ENCODE data around the gene PTPRB. TPM values are rescaled to one million over a fixed set of nuclear protein-coding genes. Genes with fewer than 3 reads are reported as not detected.

PTPRB gene
- polyA plus RNA-seq, 2 of the 4 experiments (the other 2 are of a cell fraction): 0.34 to 0.57 TPM

DNA sequence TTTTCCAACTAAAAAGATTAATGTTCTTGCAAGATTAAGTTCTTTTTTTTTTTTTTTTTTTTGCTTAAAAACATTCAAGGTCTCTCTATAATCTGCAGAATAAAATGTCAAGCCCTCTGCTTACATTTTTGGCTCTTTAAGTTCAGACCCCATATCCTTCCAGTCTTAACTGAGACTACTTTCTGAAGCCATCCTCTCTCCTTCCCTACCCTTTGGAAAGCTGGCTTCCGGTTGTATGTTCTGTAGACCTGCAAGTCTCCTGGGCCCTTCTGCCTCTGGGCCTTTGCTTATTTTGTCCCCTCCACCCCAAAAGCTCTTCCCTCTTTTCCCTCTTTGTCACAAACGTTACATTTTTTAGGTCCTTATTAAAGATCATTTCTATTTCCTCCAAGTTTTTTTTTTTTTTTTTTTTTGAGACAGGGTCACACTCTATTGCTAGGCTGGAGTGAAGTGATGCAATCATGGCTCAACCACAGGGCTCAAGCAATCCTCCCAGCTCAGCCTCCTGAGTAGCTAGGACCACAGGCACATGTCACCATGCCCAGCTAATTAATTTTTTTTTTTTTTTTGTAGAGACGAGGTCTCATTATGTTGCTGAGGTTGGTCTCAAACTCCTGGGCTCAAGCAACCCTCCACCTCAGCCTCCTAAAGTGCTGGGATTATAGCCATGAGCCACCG, 46.5 kb downstream of the PTPRB start:
- ChIA-PET POLR2A (interaction anchor here (0.7 kb wide), 1 partner anchor 39 kb away, joined by 3 read pairs; no protein-coding TSS in a partner anchor), CTCF (interaction anchor here (0.6 to 3.9 kb wide), 16 partner anchors 9 to 710 kb away, joined by 3 to 38 read pairs (median 4); no protein-coding TSS in a partner anchor)
- Histone ChIP-seq H3K4me3 (no peak overlapping the region), H3K4me2 (no peak overlapping the region), H3K4me1 (no peaks in the 10 kb centered on the region), H3K9me3 (no peaks in the 10 kb centered on the region), H3K27ac (no peak overlapping the region)
- WGBS (ENCODE audit: missing lambda C conversion rate): 72% methylated on average over 4 of the region's 4 CpGs
- TF ChIP-seq KDM5A (IDR thresholded peaks at IDR 0.05) (no peak), CEBPB (IDR thresholded peaks at IDR 0.05) (no peak), TP53 (CRISPR knock-in tag; IDR thresholded peaks at IDR 0.05) (no peak), EHF (CRISPR knock-in tag; IDR thresholded peaks at IDR 0.05) (no peak), PHF8 (IDR thresholded peaks at IDR 0.05; ENCODE audit: borderline replicate concordance, low read depth) (no peak), RCOR1 (IDR thresholded peaks at IDR 0.05; ENCODE audit: low read depth, low read length) (no peak), ESRRA (IDR thresholded peaks at IDR 0.05; ENCODE audit: borderline replicate concordance, low read length) (no peak), NR3C1 (IDR thresholded peaks at IDR 0.05) (no peak), MAFK (IDR thresholded peaks at IDR 0.05; ENCODE audit: partially characterized antibody) (no peak), CHD2 (IDR thresholded peaks at IDR 0.05; ENCODE audit: low read length, partially characterized antibody) (no peak), RNF2 (IDR thresholded peaks at IDR 0.05; ENCODE audit: borderline replicate concordance, low read depth) (no peak), SREBF2 (IDR thresholded peaks at IDR 0.05) (no peak), CBX8 (IDR thresholded peaks at IDR 0.05) (no peak), EP300 (IDR thresholded peaks at IDR 0.05) (no peak), RFX5 (IDR thresholded peaks at IDR 0.05) (no peak), FOSB (CRISPR knock-in tag; IDR thresholded peaks at IDR 0.05) (no peak)
- TF ChIP-seq, protein P1, sequence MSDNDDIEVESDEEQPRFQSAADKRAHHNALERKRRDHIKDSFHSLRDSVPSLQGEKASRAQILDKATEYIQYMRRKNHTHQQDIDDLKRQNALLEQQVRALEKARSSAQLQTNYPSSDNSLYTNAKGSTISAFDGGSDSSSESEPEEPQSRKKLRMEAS (IDR thresholded peaks at IDR 0.05): no peak
- TF ChIP-seq, protein P2, sequence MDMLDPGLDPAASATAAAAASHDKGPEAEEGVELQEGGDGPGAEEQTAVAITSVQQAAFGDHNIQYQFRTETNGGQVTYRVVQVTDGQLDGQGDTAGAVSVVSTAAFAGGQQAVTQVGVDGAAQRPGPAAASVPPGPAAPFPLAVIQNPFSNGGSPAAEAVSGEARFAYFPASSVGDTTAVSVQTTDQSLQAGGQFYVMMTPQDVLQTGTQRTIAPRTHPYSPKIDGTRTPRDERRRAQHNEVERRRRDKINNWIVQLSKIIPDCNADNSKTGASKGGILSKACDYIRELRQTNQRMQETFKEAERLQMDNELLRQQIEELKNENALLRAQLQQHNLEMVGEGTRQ (IDR thresholded peaks at IDR 0.05): no peak
- ATAC-seq (no peak), FAIRE-seq (no peak), DNase-seq (ENCODE audit: low read depth in 1 of 2, low spot score in 1 of 2) (no peak)

DNA sequence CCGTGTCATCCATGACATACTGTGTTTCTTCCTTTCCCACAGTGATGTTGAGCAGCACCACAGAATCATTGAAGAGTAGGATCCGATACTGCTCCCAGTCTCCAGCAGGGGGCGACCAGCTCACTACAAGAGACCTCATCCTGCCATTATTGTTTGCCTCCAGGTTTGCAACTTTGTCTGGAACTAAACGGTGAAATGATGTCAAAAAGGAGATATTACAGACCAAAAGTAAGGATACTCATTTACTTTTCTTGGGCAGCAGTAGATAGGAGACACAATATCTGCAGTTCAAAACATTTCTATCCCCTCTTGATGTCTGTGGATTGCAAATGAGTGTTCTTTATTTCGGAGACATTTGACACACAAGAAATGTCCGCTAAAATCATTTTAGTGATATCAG, 47.2 kb downstream of the PTPRB start:
- H3K4me3 ChIP-seq: no peak overlapping the region
- no peak overlapping the region for H3K27ac ChIP-seq
- 32% methylated on average over 6 of the region's 6 CpGs for WGBS (ENCODE audit: missing lambda C conversion rate)
- TF ChIP-seq, protein P3, sequence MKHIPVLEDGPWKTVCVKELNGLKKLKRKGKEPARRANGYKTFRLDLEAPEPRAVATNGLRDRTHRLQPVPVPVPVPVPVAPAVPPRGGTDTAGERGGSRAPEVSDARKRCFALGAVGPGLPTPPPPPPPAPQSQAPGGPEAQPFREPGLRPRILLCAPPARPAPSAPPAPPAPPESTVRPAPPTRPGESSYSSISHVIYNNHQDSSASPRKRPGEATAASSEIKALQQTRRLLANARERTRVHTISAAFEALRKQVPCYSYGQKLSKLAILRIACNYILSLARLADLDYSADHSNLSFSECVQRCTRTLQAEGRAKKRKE (CRISPR knock-in tag; IDR thresholded peaks at IDR 0.05; ENCODE audit: low read depth): no peak
- TF ChIP-seq, protein P4, sequence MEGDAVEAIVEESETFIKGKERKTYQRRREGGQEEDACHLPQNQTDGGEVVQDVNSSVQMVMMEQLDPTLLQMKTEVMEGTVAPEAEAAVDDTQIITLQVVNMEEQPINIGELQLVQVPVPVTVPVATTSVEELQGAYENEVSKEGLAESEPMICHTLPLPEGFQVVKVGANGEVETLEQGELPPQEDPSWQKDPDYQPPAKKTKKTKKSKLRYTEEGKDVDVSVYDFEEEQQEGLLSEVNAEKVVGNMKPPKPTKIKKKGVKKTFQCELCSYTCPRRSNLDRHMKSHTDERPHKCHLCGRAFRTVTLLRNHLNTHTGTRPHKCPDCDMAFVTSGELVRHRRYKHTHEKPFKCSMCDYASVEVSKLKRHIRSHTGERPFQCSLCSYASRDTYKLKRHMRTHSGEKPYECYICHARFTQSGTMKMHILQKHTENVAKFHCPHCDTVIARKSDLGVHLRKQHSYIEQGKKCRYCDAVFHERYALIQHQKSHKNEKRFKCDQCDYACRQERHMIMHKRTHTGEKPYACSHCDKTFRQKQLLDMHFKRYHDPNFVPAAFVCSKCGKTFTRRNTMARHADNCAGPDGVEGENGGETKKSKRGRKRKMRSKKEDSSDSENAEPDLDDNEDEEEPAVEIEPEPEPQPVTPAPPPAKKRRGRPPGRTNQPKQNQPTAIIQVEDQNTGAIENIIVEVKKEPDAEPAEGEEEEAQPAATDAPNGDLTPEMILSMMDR (IDR thresholded peaks at IDR 0.05): peak; percentile 84
- TF ChIP-seq RAD21 (conservative IDR thresholded peaks at IDR 0.05 in 1 of 2, IDR thresholded peaks at IDR 0.05 in 1 of 2) (peak; percentile 88 to 90), RCOR1 (IDR thresholded peaks at IDR 0.05; ENCODE audit: low read depth, low read length) (no peak), SMC3 (IDR thresholded peaks at IDR 0.05) (peak; percentile 95), CEBPB (IDR thresholded peaks at IDR 0.05) (no peak), RARB (CRISPR knock-in tag; IDR thresholded peaks at IDR 0.05) (no peak), CHD4 (IDR thresholded peaks at IDR 0.05; ENCODE audit: borderline replicate concordance) (no peak), CBX2 (IDR thresholded peaks at IDR 0.05; ENCODE audit: borderline replicate concordance, low read depth) (no peak), KDM5A (IDR thresholded peaks at IDR 0.05) (no peak)
- TF ChIP-seq, protein P5, sequence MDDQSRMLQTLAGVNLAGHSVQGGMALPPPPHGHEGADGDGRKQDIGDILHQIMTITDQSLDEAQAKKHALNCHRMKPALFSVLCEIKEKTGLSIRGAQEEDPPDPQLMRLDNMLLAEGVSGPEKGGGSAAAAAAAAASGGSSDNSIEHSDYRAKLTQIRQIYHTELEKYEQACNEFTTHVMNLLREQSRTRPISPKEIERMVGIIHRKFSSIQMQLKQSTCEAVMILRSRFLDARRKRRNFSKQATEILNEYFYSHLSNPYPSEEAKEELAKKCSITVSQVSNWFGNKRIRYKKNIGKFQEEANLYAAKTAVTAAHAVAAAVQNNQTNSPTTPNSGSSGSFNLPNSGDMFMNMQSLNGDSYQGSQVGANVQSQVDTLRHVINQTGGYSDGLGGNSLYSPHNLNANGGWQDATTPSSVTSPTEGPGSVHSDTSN (IDR thresholded peaks at IDR 0.05): no peak
- FAIRE-seq (no peak), ATAC-seq (peak; percentile 95 to 99), DNase-seq (ENCODE audit: low read depth in 1 of 2, low spot score in 1 of 2) (peak; percentile 60 to 77)
- no peaks in the 10 kb centered on the region for H3K4me1 ChIP-seq
- ChIA-PET POLR2A (interaction anchor here (0.6 to 0.7 kb wide), 2 partner anchors 39 to 196 kb away, joined by 3 read pairs; no protein-coding TSS in a partner anchor), CTCF (interaction anchor here (0.6 to 3.9 kb wide), 13 partner anchors 12 to 709 kb away, joined by 3 to 38 read pairs (median 4); no protein-coding TSS in a partner anchor)
- no peak overlapping the region for H3K4me2 ChIP-seq
- H3K9me3 ChIP-seq: no peaks in the 10 kb centered on the region
